GM12878 (cell line): ENCODE results near the gene TMPRSS4. TPM values are rescaled to one million over a fixed set of nuclear protein-coding genes. Genes with fewer than 3 reads are reported as not detected.

ENCODE experiments used
- ATAC-seq: fragments of 200-7000 bp; cut with Tn5 transposase; 3 replicates; pipeline ENCODE4 v1.9.1; 2020; ENCODE audit warnings: mild to moderate bottlenecking, moderate library complexity
- BruUV-seq: library from RNA; stranded (reverse); fragments of 400-500 nt; replicated peaks from 2 replicates; lab custom pipeline; 2021; lab: Mats Ljungman, UMichigan
- CTCF ChIA-PET: fragments of 300-600 bp; sonication (Branson Sonifier 250); formaldehyde crosslinking; extraction: SDS; loops from one replicate; lab custom pipeline; 2021; ENCODE audit warnings: inconsistent platforms; lab: Yijun Ruan, JAX
- POLR2A ChIA-PET: fragments of 350-600 bp; formaldehyde crosslinking; extraction: SDS; loops from one replicate; lab custom pipeline; 2021; ENCODE audit warnings: inconsistent platforms; lab: Charles Lee
- RAD21 ChIA-PET: fragments of 300-600 bp; sonication (Branson Sonifier 250); formaldehyde crosslinking; loops from one replicate; lab custom pipeline; 2023; ENCODE audit warnings: antibody characterized with exemption; ENCODE audit not compliant: unreplicated experiment; lab: Charles Lee
- SMC1A ChIA-PET: fragments of 300-600 bp; sonication (Branson Sonifier 250); formaldehyde crosslinking; loops from one replicate; lab custom pipeline; 2023; ENCODE audit not compliant: unreplicated experiment, uncharacterized antibody; lab: Charles Lee
- DNase-seq: peaks from one replicate; pipeline ENCODE4 v3.0.0-alpha.2; 2011; ENCODE audit warnings: low read depth, low spot score
- FAIRE-seq: peaks from 3 replicates; lab custom pipeline; 2011; peaks lifted over from hg19 to GRCh38; lab: Jason Lieb, UNC
- H2AFZ ChIP-seq: 2 replicates; pipeline ENCODE4 v1.6.0; 2011; ENCODE audit warnings: low read depth, low read length, control low read depth; ENCODE audit not compliant: control insufficient read depth
- H3K27ac ChIP-seq: 2 replicates; pipeline ENCODE4 v1.5.1; 2011; ENCODE audit warnings: control low read depth; ENCODE audit not compliant: control insufficient read depth, insufficient read depth
- H3K27me3 ChIP-seq, 2 experiments: replicated peaks in 1 of 2; 2 replicates each; pipeline versions ENCODE4 v1.6.0 to v1.6.1; 2011; ENCODE audit warnings: low read length in 1 of 2; ENCODE audit not compliant: control insufficient read depth in 2 of 2, insufficient read depth in 2 of 2
- H3K36me3 ChIP-seq, 2 experiments: 2 replicates each; pipeline ENCODE4 v1.5.1; 2011; ENCODE audit warnings: low read length in 1 of 2; ENCODE audit not compliant: control insufficient read depth in 2 of 2, insufficient read depth in 2 of 2
- H3K4me1 ChIP-seq: 2 replicates; pipeline ENCODE4 v1.6.1; 2011; ENCODE audit warnings: mild to moderate bottlenecking, low read length, moderate library complexity, mixed read lengths; ENCODE audit not compliant: control insufficient read depth, insufficient read depth
- H3K4me2 ChIP-seq: 2 replicates; pipeline ENCODE4 v1.6.0; 2011; ENCODE audit warnings: control low read depth; ENCODE audit not compliant: control insufficient read depth, insufficient read depth
- H3K4me3 ChIP-seq: fragments of 200-600 bp; sonication (generic); 2 replicates; pipeline ENCODE4 v1.5.1; 2016
- H3K79me2 ChIP-seq: 2 replicates; pipeline ENCODE4 v1.6.0; 2011; ENCODE audit warnings: low read length; ENCODE audit not compliant: control insufficient read depth, insufficient read depth
- H3K9ac ChIP-seq: 2 replicates; pipeline ENCODE4 v1.8.0; 2011; ENCODE audit warnings: low read length, control low read depth, mixed read lengths; ENCODE audit not compliant: control insufficient read depth, insufficient read depth
- H3K9me3 ChIP-seq: replicated peaks from 3 replicates; pipeline ENCODE4 v1.5.1; 2011; ENCODE audit warnings: mild to moderate bottlenecking, low read length; ENCODE audit not compliant: control insufficient read depth, insufficient read depth
- H4K20me1 ChIP-seq: 2 replicates; pipeline ENCODE4 v1.6.0; 2011; ENCODE audit not compliant: control insufficient read depth, insufficient read depth
- CREM ChIP-seq: IDR thresholded peaks from 2 replicates; pipeline ENCODE4 v1.6.1; 2014; ENCODE audit warnings: antibody characterized with exemption, low read depth
- EED ChIP-seq: sonication (generic); IDR thresholded peaks from 2 replicates; pipeline ENCODE4 v1.6.1; 2016; ENCODE audit warnings: antibody characterized with exemption, low read depth
- IKZF1 ChIP-seq: fragments of 450-650 bp; conservative IDR thresholded peaks from 2 replicates; pipeline ENCODE4 v1.6.1; 2017; ENCODE audit warnings: antibody characterized with exemption, mild to moderate bottlenecking
- IRF5 ChIP-seq: fragments of 450-650 bp; IDR thresholded peaks from 2 replicates; pipeline ENCODE4 v1.6.1; 2017; ENCODE audit warnings: borderline replicate concordance
- SIN3A ChIP-seq: IDR thresholded peaks from 2 replicates; pipeline ENCODE4 v1.6.1; 2012; ENCODE audit warnings: low read depth, low read length, improper control_type of control experiment
- STAT1 ChIP-seq: fragments of 450-650 bp; conservative IDR thresholded peaks from 2 replicates; pipeline ENCODE4 v1.6.1; 2014; ENCODE audit warnings: antibody characterized with exemption, mild to moderate bottlenecking
- TCF3 ChIP-seq: IDR thresholded peaks from 2 replicates; pipeline ENCODE4 v1.6.1; 2012; ENCODE audit warnings: low read depth, mild to moderate bottlenecking, low read length, borderline replicate concordance; ENCODE audit not compliant: insufficient read depth
- YY1 ChIP-seq: IDR thresholded peaks from 2 replicates; pipeline ENCODE4 v1.6.1; 2011; ENCODE audit warnings: low read depth, mild to moderate bottlenecking, low read length
- ZBED1 ChIP-seq: IDR thresholded peaks from 2 replicates; pipeline ENCODE4 v1.6.1; 2016; ENCODE audit warnings: borderline replicate concordance
- WGBS: methylation state at CpG from one replicate; pipeline ENCODE4 v1.1.6; 2016; ENCODE audit warnings: low lambda C conversion rate; ENCODE audit not compliant: insufficient replicate concordance, insufficient coverage; ENCODE audit errors: missing lambda C conversion rate; 5-methylcytosine and 5-hydroxymethylcytosine counted together
- in situ Hi-C: fragments of 300-500 bp; cut with MboI; formaldehyde crosslinking; loops from 9 replicates; pipeline ENCODE4 v1.14.3; 2018; ENCODE audit warnings: mixed read lengths
- intact Hi-C: fragments of 100-400 bp; cut with micrococcal nuclease; formaldehyde crosslinking; loops from one replicate; pipeline ENCODE4 v1.14.2; 2022; ENCODE audit not compliant: unreplicated experiment
- polyA plus RNA-seq, 11 experiments: library from polyadenylated mRNA; depleted of rRNA in 4 of 11; unstranded in 6 of 11; stranded (reverse) in 5 of 11; fragments of >200 nt; fragmentation: Nextera tagmentation in 4 of 11; fragmentation: Illumina TruSeq in 1 of 11; extraction: Ambion mirVana in 4 of 11; extraction: Trizol in 1 of 11; gene quantifications; 1 replicate in 1 of 11; 2 replicates in 10 of 11; pipeline versions ENCODE4 v1.2.1 to v1.2.3, GENCODE V29; 2011 to 2016; ENCODE audit warnings: inconsistent platforms in 2 of 11, missing spikeins in 2 of 11, low read depth in 1 of 11
- total RNA-seq, 4 experiments: library from RNA; depleted of rRNA in 3 of 4; stranded (reverse); fragments of >200 nt in 3 of 4; fragmentation: Illumina TruSeq in 1 of 4; extraction: Trizol in 1 of 4; gene quantifications; 2 replicates each; pipeline versions ENCODE4 v1.2.1 to v1.2.3, GENCODE V29; 2013 to 2021

Gene TMPRSS4
- total and polyA plus RNA-seq, 10 of the 15 experiments (the other 5 are each of a cell fraction or from before 2014, with no cell fraction given), result 0.14 to 0.26 TPM; not detected in 8

DNA sequence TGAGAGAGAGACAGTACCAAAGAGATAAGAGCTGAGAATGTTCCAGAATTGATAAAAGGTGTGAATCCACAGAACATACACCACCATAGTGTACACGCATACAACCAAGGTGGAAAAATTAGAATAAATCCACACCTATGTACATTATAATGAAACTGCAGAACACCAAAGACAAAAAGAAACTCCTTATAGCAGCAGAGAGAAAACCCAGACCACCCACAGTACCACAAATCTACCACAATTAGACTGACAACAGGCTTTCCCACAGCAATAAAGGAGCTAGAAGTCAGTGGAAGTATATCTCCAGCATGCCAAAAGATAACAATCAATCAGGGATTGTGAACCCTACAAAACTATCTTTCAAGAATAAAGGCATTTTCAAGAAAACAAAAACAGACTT lies 43.9 kb downstream of the TMPRSS4 start:
- intact Hi-C loops, result no loop called here
- Histone ChIP-seq H3K4me1 (no peaks in the 10 kb centered on the region; the same call in 1 of the 2 replicates), H3K36me3 (no peaks in the 10 kb centered on the region), H3K9me3 (no peaks in the 10 kb centered on the region; the same call in 2 of the 3 replicates), H3K4me3 (no peak overlapping the region), H2AFZ (no peak overlapping the region), H3K27ac (no peak overlapping the region), H3K27me3 (no peaks in the 10 kb centered on the region; a peak in 1 of 4 replicates), H3K79me2 (no peaks in the 10 kb centered on the region), H3K4me2 (no peak overlapping the region), H4K20me1 (no peaks in the 10 kb centered on the region), H3K9ac (no peak overlapping the region)
- in situ Hi-C loops, result no loop called here
- no peak for DNase-seq
- BruUV-seq, result no TSS peak
- 63% methylated on average over 1 of the region's 1 CpG for WGBS
- no peak for ATAC-seq
- FAIRE-seq, result no peak
- ChIA-PET SMC1A (no interaction called here), RAD21 (interaction anchor here (0.8 kb wide), 1 partner anchor 23 kb away, joined by 3 read pairs; no protein-coding TSS in a partner anchor), POLR2A (no interaction called here), CTCF (interaction anchor here (2.1 kb wide), 1 partner anchor 51 kb away, joined by 7 read pairs; no protein-coding TSS in a partner anchor)
- no peak for TF ChIP-seq ZBED1
- TF ChIP-seq IKZF1, result no peak
- TF ChIP-seq SIN3A, result no peak
- no peak for TF ChIP-seq CREM
- no peak for TF ChIP-seq STAT1
- TF ChIP-seq IRF5, result no peak
- no peak for TF ChIP-seq EED
- TF ChIP-seq TCF3, result no peak
- no peak for TF ChIP-seq YY1
